NOMO-1 treated with dmso at 0.1 percent for 144 hours (cell line): Measurements from ENCODE around the gene RAX2.
"Not testable (repeated sequence)": the region's sequence is repeated elsewhere in the genome, so short reads cannot be mapped to it uniquely, and the experiment has no call there.

Experiments
- DNase-seq: peaks from one replicate; lab custom pipeline; 2025; ENCODE audit not compliant: unreplicated experiment; lab: John Stamatoyannopoulos, UW

RAX2 gene

DNA sequence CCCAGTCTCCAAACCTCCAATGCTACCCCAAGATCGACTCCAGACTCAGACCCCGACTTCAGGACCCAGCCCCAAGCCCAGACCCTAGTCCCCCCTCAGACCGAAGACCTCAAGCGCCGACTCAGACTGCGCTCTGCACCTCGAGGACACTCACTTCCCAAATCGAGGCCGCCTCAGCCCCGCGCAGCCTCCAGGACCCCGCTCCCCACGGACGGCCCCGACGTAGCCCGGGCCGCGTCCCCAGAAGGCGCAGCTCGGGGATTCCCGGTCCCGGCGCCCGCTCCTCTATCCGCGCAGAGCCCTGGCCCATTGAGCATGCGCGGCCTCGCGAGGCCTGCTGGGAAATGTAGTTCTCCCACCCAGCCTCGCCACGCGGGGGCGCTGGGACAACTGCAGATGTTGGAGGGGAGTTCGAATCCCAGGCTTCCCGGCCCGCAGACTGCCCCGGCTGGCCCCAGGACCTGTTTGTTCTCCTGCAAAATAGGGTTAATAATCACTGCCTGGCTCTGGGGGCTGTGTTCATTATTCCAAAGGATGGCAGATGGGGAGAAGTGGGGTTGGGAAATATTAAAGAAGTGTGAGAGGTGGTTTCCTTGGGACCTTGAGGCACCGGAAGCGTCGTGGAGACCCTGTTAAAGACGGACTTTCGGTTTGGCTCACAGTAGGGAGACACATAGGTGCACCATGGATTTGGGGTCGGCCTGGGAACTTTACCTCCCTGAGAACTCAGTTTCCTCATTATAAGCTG, 10.5 kb downstream of the RAX2 start, which contains the start of gene APBA3:
APBA3 (minus strand) TSS at position 311 of the 748 bp plus-strand sequence. CDS start 1,428 bp downstream, outside the sequence.
- DNase-seq, result peak; percentile 68

DNA sequence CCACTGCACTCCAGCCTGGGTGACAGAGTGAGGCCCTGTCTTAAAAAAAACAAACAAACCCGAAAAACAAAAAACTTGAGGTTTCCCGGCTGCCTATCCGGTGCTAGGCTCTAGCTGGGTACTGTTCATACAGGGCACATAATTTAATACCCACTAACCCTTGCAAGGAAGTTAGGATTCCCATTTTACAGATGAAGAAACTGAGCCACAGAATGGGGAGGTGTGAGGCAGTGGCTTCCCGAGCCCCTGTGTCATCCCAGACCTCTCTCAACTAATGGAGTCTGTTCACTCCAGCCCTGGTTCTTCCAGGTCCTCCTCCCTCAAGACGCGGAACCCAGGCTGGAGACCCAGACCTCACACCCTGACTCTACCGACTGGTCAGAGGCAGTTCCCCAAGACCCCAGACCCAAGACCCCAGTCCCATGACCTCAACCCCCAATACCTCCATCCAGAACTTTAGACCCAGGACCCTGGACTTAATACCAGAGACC, 11.1 kb downstream of the RAX2 start:
- DNase-seq, result no peak

- no peak for DNase-seq
Observed at GRCh38 chr19:3759482-3760254, 12.4 kb downstream of the RAX2 start.

DNA sequence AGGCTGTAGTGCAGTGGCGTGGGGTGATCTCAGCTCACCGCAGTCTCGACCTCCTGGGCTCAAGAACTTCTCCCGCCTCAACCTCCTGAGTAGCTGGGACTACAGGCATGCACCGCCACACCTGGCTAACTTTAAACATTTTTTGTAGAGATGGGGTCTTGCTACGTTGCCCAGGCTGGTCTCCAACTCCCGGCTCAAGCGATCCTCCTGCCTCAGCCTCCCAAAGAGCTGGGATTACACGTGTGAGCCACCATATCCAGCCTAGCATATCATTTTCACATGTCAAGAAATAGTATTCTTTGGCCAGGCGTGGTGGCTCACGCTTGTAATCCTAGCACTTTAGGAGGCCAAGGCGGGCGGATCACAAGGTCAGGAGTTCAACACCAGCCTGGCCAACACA, 13.7 kb downstream of the RAX2 start:
- DNase-seq, result not testable (repeated sequence)

- not testable (repeated sequence) for DNase-seq
Observed at GRCh38 chr19:3757705-3758104, 14.3 kb downstream of the RAX2 start.

DNA sequence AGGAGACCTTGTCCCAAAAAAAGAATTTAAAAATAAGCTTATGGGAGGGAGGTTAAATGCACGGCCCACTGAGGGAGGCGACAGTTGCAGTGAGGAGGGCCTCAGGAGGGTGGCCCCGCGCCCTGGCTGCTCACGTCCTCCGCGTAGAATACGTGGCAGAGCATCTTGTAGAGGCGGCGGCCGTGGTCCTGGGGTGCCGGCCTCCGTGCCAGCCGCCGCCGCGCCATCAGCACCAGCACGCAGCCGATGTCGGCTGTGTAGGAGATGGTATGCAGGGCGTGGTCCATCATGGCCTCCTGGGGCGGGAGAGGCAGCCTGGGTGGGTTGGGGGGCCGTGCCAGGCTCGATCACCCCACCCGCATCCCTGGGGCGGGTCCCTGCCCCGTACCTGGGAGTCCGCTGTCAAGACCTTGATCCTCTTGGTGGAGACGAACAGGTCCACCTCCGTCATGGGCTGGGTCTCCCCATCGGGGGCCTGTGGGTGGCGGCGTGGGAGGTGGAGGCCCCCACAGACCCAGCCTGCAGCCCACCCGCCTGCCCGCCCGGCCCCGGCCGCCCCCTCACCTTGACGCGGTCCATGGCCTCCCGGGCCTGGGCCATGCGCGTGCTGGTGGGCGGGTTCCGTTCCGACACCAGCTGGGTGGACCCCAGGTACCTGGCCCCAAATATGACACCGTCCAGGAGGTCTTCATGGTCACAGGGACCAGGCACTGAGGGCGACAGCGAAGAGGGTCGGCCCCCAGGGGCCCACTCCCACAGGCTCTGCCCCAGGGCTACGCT, 18.2 kb downstream of the RAX2 start:
- DNase-seq, result no peak

DNA sequence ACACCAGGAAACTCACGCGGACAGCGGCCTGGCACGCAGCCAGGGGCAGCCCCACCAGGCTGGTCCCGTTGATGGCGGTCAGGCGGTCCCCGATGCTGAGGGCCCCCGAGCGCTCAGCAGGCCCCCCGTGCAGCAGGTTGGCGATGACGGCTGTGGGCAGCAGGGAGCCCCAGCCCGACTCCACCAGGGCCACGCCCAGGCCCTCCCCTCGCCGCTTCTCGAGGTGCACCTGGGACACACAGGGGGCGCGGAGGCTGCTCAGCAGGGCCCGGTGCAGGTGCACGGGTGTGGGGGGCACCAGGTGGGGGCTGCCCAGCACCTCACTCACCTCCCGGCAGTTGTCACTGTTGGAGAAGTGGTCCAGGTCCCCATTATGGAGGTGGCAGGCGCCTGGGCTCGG, 19.5 kb downstream of the RAX2 start:
- no peak for DNase-seq

- no peak for DNase-seq
Observed at GRCh38 chr19:3751236-3751635, 20.8 kb downstream of the RAX2 start.

DNA sequence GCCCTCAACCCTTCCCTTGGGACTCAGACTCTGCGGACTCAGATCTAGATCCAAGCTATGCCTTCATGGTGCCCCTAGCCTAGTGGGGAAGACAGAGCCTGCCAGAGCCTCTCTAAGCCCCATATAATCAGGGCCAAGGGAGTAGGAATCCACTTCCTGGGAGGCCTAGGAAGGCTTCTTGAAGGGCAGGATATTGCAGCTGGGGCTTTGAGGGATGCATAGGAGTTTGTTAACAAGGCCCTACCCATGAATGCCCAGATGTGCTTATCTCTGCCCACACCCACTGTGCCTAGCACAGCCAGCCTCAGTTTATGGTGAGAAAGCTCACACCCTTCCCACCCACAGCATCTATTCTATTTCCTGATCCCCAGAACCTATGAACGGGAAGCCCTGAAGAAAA, 21.8 kb downstream of the RAX2 start:
- no peak for DNase-seq

DNA sequence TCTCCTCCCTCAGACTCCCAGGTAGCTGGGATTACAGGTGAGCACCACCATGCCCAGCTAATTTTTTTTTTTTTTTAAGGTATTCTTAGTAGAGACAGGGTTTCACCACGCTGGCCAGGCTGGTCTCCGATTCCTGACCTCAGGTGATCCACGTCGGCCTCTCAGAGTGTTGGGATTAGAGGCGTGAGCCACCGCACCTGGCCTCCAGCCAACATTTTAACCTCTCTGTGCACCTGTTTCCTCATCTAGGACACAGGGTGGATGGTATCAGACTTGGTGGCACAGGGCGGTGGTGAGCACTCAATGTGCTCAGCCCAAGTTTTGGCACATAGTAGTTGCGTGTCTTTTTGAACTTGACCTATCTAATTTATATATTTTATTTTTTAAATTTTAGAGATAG, 23.1 kb downstream of the RAX2 start:
- no peak for DNase-seq

- no peak for DNase-seq
Observed at GRCh38 chr19:3746371-3747056, 25.5 kb downstream of the RAX2 start.

GRCh38 chr19:3745363-3746045, 26.5 kb downstream of the RAX2 start:
- DNase-seq, result no peak

DNA sequence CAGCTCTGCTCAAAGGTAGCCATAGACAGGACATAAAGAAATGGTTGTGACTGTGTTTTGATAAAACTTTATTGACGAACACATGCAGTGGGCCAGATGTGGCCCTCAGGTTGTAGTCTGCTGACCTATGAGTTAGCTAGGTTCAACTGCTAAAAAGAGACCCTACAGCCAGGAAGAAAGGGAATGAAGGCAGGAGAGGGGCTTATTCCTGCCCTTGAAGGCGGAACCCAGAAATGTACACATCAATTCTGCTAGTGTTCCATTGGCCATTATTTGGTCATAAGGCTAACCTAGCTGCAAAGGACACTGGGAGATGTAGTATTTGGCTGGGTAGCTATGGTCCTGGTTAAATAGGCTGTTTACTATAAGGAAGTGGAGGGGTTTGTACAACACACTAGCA, 28.5 kb downstream of the RAX2 start:
- no peak for DNase-seq

DNA sequence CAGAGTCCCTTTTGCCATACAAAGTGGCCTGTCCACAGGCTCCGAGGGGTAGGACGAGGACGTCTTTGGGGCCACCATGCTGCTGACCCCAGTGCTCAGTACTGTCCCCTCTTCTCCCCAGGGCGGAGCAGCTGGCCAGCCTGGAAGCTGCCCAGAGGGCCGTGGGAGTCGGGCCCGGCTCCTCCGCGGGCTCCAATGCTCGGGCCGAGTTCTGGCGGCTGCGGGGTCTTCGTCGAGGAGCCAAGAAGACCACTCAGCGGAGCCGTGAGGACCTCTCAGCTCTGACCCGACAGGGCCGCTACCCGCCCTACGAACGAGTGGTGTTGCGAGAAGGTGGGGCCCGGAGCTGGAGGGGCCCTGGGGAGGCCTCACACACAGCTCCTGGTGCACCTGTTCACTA, 31.6 kb downstream of the RAX2 start:
- no peak for DNase-seq

DNA sequence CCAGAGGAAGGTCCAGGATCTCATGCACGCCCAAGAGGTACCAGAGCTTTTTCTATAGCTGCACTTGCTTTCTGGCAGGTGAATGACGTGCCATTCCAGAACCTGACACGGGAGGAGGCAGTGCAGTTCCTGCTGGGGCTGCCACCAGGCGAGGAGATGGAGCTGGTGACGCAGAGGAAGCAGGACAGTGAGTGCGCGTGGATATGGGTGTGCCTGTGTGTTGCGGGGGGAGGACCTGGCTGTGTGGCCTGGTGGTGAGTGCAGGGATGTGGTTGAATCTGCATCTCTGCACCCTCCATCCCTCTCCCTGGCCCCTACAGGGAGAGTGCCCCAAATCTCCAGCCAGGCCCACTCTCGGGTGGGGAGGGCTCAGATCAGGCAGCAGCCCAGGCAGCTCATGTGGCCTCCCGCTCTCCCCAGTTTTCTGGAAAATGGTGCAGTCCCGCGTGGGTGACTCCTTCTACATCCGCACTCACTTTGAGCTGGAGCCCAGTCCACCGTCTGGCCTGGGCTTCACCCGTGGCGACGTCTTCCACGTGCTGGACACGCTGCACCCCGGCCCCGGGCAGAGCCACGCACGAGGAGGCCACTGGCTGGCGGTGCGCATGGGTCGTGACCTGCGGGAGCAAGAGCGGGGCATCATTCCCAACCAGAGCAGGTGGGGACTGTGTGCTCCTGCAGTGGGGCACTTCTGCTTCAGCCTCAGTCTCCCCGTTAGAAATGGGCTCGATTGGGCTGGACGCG, 33.4 kb downstream of the RAX2 start:
- no peak for DNase-seq

DNA sequence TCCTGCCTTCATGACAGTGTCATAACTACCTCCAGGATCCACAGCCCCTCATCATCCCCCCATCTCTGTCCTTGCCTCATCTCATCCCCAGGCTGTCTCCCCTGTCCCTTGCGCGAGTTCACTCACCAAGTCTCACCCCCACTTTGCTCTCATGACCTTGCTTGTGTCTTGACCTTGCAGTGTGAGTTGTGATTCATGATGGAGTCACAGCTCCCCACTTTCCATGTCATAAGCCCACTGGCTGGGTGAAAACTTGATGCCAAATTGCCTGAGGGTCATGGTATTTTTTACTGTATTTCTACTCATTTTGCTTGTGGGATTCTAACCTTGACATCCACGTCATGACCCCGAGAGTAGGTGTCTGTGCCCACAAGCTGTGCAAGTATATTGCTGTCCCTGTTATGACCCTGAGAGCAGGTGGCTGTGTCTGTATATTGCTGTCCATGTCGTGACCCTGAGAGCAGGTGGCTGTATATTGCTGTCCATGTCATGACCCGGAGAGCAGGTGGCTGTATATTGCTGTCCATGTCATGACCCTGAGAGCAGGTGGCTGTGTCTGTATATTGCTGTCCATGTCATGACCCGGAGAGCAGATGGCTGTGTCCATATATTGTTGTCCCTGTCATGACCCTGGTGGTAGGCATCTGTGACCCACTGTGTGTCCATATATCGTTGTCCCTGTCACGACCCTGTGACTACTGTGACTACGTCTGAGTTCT, 34.4 kb downstream of the RAX2 start:
- DNase-seq, result no peak

DNA sequence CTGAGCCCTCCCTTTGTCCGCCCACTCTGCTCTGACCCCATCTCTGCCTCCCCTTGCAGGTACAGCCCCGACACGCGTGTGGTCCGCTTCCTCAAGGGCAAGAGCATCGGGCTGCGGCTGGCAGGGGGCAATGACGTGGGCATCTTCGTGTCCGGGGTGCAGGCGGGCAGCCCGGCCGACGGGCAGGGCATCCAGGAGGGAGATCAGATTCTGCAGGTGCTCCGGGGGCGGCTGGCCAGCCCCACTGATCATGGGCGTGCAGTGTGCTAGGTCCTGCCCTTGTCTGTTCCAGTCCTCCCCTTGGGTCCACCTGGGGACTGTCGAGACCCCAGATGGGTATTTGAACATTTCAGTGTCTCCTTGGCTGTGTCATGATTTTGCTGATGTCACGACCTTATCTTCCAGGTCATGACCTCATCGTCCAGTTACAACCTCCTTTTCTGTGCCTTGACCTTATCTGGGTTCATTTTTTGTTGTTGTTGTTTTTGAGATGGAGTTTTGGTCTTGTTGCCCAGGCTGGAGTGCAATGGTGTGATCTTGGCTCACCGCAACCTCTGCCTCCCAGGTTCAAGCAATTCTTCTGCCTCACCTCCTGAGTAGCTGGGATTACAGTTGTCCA, 35.8 kb downstream of the RAX2 start:
- no peak for DNase-seq

GRCh38 chr19:3734310-3734600, 37.8 kb downstream of the RAX2 start:
- DNase-seq, result no peak
